HepG2 (cell line): Measurements from ENCODE around the gene TANC1.

ENCODE experiments used
- ZNF17 ChIP-seq: sonication (generic); formaldehyde crosslinking; IDR thresholded peaks from 2 replicates; pipeline ENCODE4 v1.5.0; 2020; ENCODE audit warnings: mild to moderate bottlenecking, missing genetic modification reagents
- TF ChIP-seq, protein P1 (sequence below): sonication (generic); formaldehyde crosslinking; IDR thresholded peaks from 2 replicates; pipeline ENCODE4 v1.4.0; 2020; ENCODE audit warnings: mild to moderate bottlenecking, missing genetic modification reagents

DNA sequence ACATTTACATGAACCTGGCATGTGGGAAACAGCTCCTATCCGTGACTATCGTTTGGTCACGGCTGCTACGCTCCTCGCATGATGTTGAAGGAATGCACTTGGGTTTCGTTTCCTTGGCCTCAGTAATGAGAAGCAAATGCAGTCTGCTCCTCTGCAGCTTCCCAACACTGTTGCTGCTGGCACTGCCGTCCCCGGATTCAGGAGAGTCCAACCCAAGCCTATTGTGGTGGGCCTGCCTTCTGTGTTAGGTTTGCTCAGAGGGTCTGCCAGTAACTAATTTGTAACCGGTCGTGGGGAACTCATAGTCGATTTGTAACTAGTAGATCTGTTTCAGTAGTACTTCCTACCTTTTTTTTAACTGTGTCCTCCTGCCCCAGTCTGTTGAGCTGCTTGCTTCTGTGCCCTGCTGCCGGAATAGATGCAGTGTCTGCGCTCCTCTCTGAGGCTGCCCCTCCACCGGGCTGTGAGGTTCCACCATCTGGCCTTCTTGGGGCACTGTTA is 259.7 kb downstream of the TANC1 start:
- TF ChIP-seq, protein P1, sequence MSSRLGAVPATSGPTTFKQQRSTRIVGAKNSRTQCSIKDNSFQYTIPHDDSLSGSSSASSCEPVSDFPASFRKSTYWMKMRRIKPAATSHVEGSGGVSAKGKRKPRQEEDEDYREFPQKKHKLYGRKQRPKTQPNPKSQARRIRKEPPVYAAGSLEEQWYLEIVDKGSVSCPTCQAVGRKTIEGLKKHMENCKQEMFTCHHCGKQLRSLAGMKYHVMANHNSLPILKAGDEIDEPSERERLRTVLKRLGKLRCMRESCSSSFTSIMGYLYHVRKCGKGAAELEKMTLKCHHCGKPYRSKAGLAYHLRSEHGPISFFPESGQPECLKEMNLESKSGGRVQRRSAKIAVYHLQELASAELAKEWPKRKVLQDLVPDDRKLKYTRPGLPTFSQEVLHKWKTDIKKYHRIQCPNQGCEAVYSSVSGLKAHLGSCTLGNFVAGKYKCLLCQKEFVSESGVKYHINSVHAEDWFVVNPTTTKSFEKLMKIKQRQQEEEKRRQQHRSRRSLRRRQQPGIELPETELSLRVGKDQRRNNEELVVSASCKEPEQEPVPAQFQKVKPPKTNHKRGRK (CRISPR knock-in tag), result no peak
- TF ChIP-seq ZNF17 (CRISPR knock-in tag), result no peak
